GM12872 (cell line): ENCODE results near the gene DLG2.

Experiments
- TF ChIP-seq, protein P1 (sequence below): IDR thresholded peaks from 3 replicates; pipeline ENCODE4 v1.5.1; 2011; ENCODE audit warnings: low read depth, mild to moderate bottlenecking, low read length, moderate library complexity; ENCODE audit not compliant: insufficient read depth

DLG2 gene

DNA sequence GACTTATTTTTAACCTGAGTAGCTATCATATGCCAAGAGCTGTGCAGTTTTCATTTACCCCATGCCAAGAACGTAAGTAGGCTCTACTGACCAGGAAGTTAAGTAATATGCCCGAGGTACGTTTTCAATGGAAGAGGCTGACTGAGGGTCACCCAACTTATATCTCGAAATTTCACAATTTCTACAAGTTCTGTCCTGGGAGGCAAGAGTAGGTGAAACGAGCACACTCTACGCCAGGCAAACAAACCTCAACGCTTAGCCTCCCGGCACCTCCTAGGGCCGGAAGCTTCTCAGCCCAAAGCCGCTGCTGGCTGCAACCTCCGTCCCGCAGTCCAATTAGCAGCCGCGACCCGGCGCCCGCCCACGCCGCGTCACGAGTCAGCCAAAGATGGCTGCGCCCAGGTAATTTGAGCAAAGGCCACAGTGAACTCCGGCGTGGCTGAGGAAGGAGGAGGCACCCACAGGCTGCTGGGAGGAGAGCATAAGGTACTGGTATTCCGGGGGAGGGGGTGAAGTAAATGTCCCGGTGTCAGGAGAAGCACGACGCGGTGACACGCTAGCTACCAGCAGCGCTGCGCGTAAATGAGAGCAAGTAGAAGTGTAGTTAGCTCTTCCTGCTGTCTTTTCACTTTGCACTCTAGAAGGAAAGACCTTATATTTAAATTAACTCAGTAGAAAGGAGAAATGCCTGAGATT, 20.6 kb upstream of the DLG2 start, which contains the start of gene TMEM126A:
Gene TMEM126A, plus strand, starts transcription at position 364 of the 696 bp plus-strand sequence. CDS start 2,289 bp downstream, outside the sequence.
- TF ChIP-seq, protein P1, sequence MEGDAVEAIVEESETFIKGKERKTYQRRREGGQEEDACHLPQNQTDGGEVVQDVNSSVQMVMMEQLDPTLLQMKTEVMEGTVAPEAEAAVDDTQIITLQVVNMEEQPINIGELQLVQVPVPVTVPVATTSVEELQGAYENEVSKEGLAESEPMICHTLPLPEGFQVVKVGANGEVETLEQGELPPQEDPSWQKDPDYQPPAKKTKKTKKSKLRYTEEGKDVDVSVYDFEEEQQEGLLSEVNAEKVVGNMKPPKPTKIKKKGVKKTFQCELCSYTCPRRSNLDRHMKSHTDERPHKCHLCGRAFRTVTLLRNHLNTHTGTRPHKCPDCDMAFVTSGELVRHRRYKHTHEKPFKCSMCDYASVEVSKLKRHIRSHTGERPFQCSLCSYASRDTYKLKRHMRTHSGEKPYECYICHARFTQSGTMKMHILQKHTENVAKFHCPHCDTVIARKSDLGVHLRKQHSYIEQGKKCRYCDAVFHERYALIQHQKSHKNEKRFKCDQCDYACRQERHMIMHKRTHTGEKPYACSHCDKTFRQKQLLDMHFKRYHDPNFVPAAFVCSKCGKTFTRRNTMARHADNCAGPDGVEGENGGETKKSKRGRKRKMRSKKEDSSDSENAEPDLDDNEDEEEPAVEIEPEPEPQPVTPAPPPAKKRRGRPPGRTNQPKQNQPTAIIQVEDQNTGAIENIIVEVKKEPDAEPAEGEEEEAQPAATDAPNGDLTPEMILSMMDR, result no peak

DNA sequence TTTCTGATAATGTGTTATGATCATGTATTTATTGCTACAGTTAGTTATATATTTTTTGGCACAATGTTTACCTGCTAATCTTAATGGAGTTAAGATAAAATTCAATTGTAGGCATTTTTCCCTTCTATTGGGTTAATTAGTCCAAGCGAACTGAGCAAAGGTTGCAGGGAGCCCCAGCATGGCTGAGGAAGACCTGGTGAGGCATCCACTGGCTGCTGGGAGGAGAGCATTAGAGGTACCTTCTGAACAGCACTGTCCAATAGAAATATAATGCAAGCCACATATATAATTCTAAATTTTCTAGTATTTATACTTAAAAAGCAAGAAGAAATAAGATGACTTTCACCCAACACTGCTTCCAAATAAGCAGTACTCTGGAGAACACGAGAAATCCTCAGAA, 19.9 kb upstream of the DLG2 start:
- TF ChIP-seq, protein P1, result no peak

DNA sequence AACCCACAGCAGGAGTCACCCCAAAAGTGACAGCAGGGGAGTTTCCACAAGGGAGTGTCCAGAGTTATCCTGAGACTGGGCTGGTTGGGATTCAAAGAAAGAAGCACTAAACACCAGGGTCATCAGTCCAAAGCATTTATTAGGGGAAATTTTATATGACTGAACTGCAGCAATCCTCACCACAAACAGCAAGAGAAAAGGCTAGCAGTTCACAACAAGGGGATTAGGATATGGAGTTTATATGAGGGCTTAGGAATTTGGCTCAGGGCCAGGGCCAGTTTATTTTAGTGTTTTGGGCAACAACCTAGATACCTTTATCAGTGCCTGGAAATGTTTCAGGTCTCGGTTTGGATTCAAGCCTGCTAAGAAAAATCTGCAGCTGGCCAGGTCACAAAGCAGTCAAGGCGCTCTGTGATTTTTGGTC, 16.1 kb upstream of the DLG2 start:
- TF ChIP-seq, protein P1, result no peak

DNA sequence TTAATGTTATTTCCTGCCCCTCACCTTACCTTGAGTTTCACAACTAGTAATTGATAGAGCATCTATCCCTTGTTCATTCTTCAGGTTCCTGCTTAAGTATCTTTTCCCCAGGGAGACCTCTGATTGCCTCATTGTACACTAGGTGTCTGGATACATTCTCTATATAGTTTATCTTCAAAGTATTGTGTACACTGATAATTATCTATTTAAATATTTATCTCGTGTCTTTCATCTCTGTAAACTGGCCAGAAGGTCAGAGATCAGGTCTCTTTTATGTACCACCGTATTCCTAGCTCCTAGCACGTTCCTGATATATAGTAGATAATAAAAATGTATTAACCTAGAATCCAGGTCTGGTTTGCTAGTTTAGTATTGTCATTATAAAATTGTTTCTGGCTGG, 7.6 kb upstream of the DLG2 start:
- TF ChIP-seq, protein P1, result no peak

DNA sequence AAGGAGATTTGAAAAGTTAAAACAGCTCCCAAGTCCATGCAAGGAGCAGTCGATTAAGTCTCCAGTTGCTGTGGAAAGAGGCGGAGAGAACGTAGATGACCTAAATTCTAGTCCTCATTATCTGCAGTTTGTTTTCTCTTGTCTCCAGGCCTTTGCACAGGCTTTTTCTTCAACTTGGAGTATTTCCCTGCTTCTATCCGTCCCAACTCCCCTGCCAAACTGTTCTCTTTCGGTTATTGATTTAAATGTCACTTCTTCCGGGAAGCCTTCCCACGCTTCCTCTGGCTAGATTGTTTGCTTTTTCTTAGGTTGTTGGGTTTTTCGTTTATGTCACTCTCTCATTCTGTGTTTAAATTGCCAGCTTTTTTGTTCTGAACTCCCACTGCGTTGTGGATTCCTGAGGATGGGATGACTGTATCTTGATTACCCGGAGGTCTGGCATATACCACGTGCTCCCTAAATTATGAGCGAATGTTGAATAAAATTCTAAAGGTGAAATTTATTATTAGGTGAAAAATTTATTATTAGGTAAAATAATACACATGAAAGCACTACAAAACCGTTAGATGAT, 1.7 kb upstream of the DLG2 start:
- TF ChIP-seq, protein P1, result no peak

DNA sequence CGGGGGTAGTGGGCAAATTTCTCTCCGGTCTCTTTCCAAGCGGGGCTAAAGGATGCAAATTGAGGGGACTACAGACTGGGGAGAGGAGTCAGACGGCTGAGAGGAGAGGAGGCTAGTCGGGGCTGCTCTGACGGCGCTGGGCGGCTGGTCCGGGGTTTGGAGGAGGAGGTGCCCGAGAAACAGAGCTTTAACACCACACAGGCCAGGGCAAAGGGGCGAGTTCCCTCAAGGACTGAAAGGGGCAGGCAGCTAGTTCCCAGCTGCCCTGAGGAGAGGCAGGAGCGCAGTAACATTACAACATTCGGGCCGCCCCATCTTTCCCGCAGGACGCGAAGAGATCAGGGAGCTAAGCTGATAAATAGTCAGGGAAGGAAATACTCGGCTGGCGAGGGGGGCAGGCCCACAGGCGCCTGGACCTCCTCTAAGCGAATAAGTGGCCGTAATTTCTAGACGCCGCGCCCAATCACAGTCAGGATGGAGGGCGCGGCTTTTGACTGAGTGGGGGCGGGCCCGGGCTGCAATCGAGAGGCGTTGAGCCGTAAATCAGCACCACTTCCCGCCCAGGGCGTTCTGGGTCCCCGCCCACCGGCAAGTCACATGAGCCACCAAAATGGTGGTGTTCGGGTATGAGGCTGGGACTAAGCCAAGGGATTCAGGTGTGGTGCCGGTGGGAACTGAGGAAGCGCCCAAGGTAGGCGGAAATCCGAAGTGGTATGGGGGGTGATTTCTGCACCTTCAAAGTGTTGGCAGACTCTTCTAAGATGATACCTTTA, 1.0 kb upstream of the DLG2 start, which contains the start of gene TMEM126B:
Gene TMEM126B, plus strand, starts transcription at position 596 of the 773 bp plus-strand sequence. Its CDS starts 15 bp downstream, at position 611.
- TF ChIP-seq, protein P1, result no peak

DNA sequence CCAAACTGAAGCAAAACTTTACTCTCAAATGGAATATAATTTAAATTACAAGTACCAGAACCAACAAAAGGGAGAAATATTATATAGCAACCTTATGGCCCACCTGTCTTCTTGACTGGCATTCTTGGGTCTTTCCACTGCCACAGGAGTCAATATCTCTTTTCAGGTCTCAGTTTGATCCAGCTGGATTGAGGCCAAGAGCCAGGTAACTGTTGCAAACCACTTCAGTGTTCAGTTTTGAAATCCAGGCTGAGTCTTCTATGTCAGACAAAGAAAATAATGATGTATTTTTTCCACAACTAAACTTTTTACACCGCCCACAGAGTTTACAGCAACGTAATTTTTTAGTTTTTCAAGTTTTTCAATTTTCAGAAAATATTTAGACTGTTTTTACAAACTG, 648 bp downstream of the DLG2 start:
- TF ChIP-seq, protein P1, result no peak
